ENCODE data around the gene COL4A2. TPM values are rescaled to one million over a fixed set of nuclear protein-coding genes. Genes with fewer than 3 reads are reported as not detected.

COL4A2 gene
- total RNA-seq, 1 donor from 2014 or later = not detected

GRCh38 chr13:110398564-110399507 is 91.8 kb downstream of the COL4A2 start:
- no peak for TF ChIP-seq CTCF (IDR thresholded peaks at IDR 0.05)
- Mint-ChIP-seq H3K36me3 (ENCODE audit: low read depth) (no peaks in the 10 kb centered on the region), H3K27me3 (peaks cover 45% of the 10 kb centered on the region), H3K27ac (no peak overlapping the region), H3K4me3 (no peak overlapping the region), H3K9me3 (no peaks in the 10 kb centered on the region), H3K4me1 (no peaks in the 10 kb centered on the region)
- ChIA-PET CTCF (no interaction called here), POLR2A (no interaction called here)
- ATAC-seq (ENCODE audit: low read depth) (no peak), DNase-seq (no peak)
- intact Hi-C loops (cut with micrococcal nuclease) = no loop called here

GRCh38 chr13:110399801-110400200 is 92.7 kb downstream of the COL4A2 start:
- no peaks in the 10 kb centered on the region for H3K36me3 Mint-ChIP-seq (ENCODE audit: low read depth)
- H3K27ac Mint-ChIP-seq = no peak overlapping the region
- no peak overlapping the region for H3K4me3 Mint-ChIP-seq
- H3K27me3 Mint-ChIP-seq = peaks cover 38% of the 10 kb centered on the region
- ChIA-PET POLR2A (no interaction called here), CTCF (no interaction called here)
- no peaks in the 10 kb centered on the region for H3K9me3 Mint-ChIP-seq
- TF ChIP-seq CTCF (IDR thresholded peaks at IDR 0.05) = no peak
- intact Hi-C loops (cut with micrococcal nuclease) = no loop called here
- DNase-seq = no peak
- no peak for ATAC-seq (ENCODE audit: low read depth)
- H3K4me1 Mint-ChIP-seq = no peaks in the 10 kb centered on the region

GRCh38 chr13:110400786-110401533 is 93.9 kb downstream of the COL4A2 start:
- peaks cover 39% of the 10 kb centered on the region for H3K27me3 Mint-ChIP-seq
- ATAC-seq (ENCODE audit: low read depth) = no peak
- H3K27ac Mint-ChIP-seq = no peak overlapping the region
- H3K36me3 Mint-ChIP-seq (ENCODE audit: low read depth) = no peaks in the 10 kb centered on the region
- H3K9me3 Mint-ChIP-seq = no peaks in the 10 kb centered on the region
- no peaks in the 10 kb centered on the region for H3K4me1 Mint-ChIP-seq
- intact Hi-C loops (cut with micrococcal nuclease) = no loop called here
- no peak for TF ChIP-seq CTCF (IDR thresholded peaks at IDR 0.05)
- ChIA-PET POLR2A (no interaction called here), CTCF (no interaction called here)
- H3K4me3 Mint-ChIP-seq = no peak overlapping the region
- DNase-seq = no peak

DNA sequence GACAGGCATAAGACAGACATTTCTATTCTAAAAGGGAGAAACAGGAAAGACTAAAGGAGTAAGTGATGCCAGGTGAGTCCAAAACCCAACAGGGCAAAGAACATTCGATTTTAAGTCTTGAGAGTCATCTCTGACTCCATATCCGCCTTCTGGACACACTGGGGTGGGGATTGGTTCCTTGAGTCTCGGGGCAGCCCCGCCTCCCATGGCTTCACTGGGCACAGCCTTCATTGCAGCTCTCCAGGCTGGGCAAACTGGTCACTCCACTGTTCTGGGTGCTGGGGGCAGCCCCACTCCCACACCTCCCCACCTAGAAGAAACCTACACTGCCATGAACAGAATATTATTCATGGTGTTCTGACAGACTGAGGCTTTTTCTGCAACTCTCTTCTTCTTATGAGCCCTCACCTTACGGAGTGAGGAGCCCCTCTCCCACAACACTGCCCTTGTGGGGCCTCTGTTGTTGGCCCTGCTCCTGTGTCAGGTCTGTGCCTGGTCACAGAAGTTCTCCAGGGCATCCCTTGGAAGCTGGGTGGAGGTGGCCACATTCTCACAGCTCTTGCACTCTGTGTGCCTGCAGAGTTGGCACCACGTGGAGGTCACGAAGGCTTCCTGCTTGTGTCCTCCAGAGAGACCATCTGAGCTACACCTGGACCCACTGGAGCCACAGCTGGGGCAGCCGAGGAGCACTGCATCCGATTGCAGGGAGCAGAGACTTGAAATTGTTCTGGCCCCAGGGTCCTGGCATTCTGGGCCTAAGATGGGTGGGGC is 95.4 kb downstream of the COL4A2 start:
- ChIA-PET CTCF (no interaction called here), POLR2A (no interaction called here)
- no peak overlapping the region for H3K27ac Mint-ChIP-seq
- H3K4me3 Mint-ChIP-seq = no peak overlapping the region
- intact Hi-C loops (cut with micrococcal nuclease) = no loop called here
- DNase-seq = no peak
- no peaks in the 10 kb centered on the region for H3K4me1 Mint-ChIP-seq
- no peaks in the 10 kb centered on the region for H3K9me3 Mint-ChIP-seq
- no peaks in the 10 kb centered on the region for H3K36me3 Mint-ChIP-seq (ENCODE audit: low read depth)
- ATAC-seq (ENCODE audit: low read depth) = no peak
- no peak for TF ChIP-seq CTCF (IDR thresholded peaks at IDR 0.05)
- peaks cover 37% of the 10 kb centered on the region for H3K27me3 Mint-ChIP-seq

GRCh38 chr13:110403315-110403714 is 96.2 kb downstream of the COL4A2 start:
- peaks cover 30% of the 10 kb centered on the region for H3K27me3 Mint-ChIP-seq
- ATAC-seq (ENCODE audit: low read depth) = no peak
- no peaks in the 10 kb centered on the region for H3K4me1 Mint-ChIP-seq
- H3K4me3 Mint-ChIP-seq = no peak overlapping the region
- H3K9me3 Mint-ChIP-seq = no peaks in the 10 kb centered on the region
- ChIA-PET POLR2A (no interaction called here), CTCF (no interaction called here)
- H3K27ac Mint-ChIP-seq = no peak overlapping the region
- no peaks in the 10 kb centered on the region for H3K36me3 Mint-ChIP-seq (ENCODE audit: low read depth)
- DNase-seq = no peak
- no peak for TF ChIP-seq CTCF (IDR thresholded peaks at IDR 0.05)
- intact Hi-C loops (cut with micrococcal nuclease) = no loop called here
